HAP-1 (cell line): ENCODE results near the gene CCN6.
"Not testable (repeated sequence)": the region's sequence is repeated elsewhere in the genome, so short reads cannot be mapped to it uniquely, and the experiment has no call there.

Source experiments
- DNase-seq, 2 experiments: peaks; one replicate each; pipeline ENCODE4 v3.0.0-alpha.2; 2016 to 2020; ENCODE audit warnings: low spot score in 2 of 2
- H3K27me3 ChIP-seq: fragments of 250-450 bp; sonication (Bioruptor Pico); 2 replicates; pipeline ENCODE4 v1.5.1; 2020; ENCODE audit warnings: low read depth, mild to moderate bottlenecking, moderate library complexity
- H3K36me3 ChIP-seq: fragments of 250-450 bp; sonication (Bioruptor Pico); replicated peaks from 2 replicates; pipeline ENCODE4 v1.5.1; 2020; ENCODE audit warnings: mild to moderate bottlenecking
- H3K4me1 ChIP-seq: fragments of 250-450 bp; sonication (Bioruptor Pico); 2 replicates; pipeline ENCODE4 v1.5.1; 2020; ENCODE audit warnings: mild to moderate bottlenecking
- H3K4me3 ChIP-seq: fragments of 250-450 bp; sonication (Bioruptor Pico); 2 replicates; pipeline ENCODE4 v1.5.1; 2020; ENCODE audit warnings: mild to moderate bottlenecking, moderate library complexity
- H3K9me3 ChIP-seq: fragments of 250-450 bp; sonication (Bioruptor Pico); 2 replicates; pipeline ENCODE4 v1.5.1; 2020; ENCODE audit warnings: mild to moderate bottlenecking, moderate library complexity
- in situ Hi-C: fragments of 300-500 bp; cut with MboI; formaldehyde crosslinking; loops from 3 replicates; pipeline ENCODE4 v1.14.3; 2020; ENCODE audit warnings: low sequenced_read_pairs, inconsistent platforms, mixed read lengths

CCN6 gene

GRCh38 chr6:112047523-112047922 is 6.4 kb upstream of the CCN6 start:
- not testable (repeated sequence) for H3K4me3 ChIP-seq, DNase-seq, H3K9me3 ChIP-seq, H3K4me1 ChIP-seq, H3K36me3 ChIP-seq, H3K27me3 ChIP-seq
- in situ Hi-C loops, result loop anchor here (25.0 kb wide), 1 partner anchor 1010 kb away; no protein-coding TSS in a partner anchor

- no peak overlapping the region for H3K4me3 ChIP-seq
These were observed 4.7 kb upstream of the CCN6 start for GRCh38 chr6:112049026-112049799.

GRCh38 chr6:112049996-112050395 is 3.9 kb upstream of the CCN6 start:
- H3K4me3 ChIP-seq, result no peak overlapping the region
- DNase-seq, result no peak
- no peaks in the 10 kb centered on the region for H3K4me1 ChIP-seq
- H3K36me3 ChIP-seq, result no peaks in the 10 kb centered on the region
- H3K9me3 ChIP-seq, result no peaks in the 10 kb centered on the region
- no peaks in the 10 kb centered on the region for H3K27me3 ChIP-seq
- in situ Hi-C loops, result loop anchor here (25.0 kb wide), 1 partner anchor 1013 kb away; no protein-coding TSS in a partner anchor

More at GRCh38 chr6:112049026-112049799, 4.7 kb upstream of the CCN6 start:
- DNase-seq, result no peak
- Histone ChIP-seq H3K27me3 (no peaks in the 10 kb centered on the region), H3K4me1 (no peaks in the 10 kb centered on the region), H3K36me3 (no peaks in the 10 kb centered on the region), H3K9me3 (no peaks in the 10 kb centered on the region)
- in situ Hi-C loops, result loop anchor here (25.0 kb wide), 1 partner anchor 1012 kb away; no protein-coding TSS in a partner anchor

GRCh38 chr6:112050429-112050828 is 3.5 kb upstream of the CCN6 start:
- no peaks in the 10 kb centered on the region for H3K4me1 ChIP-seq
- no peak overlapping the region for H3K4me3 ChIP-seq
- in situ Hi-C loops, result no loop called here
- H3K36me3 ChIP-seq, result no peaks in the 10 kb centered on the region
- no peaks in the 10 kb centered on the region for H3K27me3 ChIP-seq
- no peaks in the 10 kb centered on the region for H3K9me3 ChIP-seq
- DNase-seq, result no peak

- H3K4me3 ChIP-seq, H3K27me3 ChIP-seq, H3K36me3 ChIP-seq, H3K9me3 ChIP-seq, H3K4me1 ChIP-seq, in situ Hi-C loops, DNase-seq: not testable (repeated sequence)
These were observed 2.6 kb upstream of the CCN6 start for GRCh38 chr6:112051251-112051740.

- in situ Hi-C loops, result no loop called here
- no peaks in the 10 kb centered on the region for H3K9me3 ChIP-seq
These were observed 769 bp downstream of the CCN6 start for GRCh38 chr6:112054555-112055190.

GRCh38 chr6:112058243-112059032 is 4.5 kb downstream of the CCN6 start:
- DNase-seq, result no peak
- in situ Hi-C loops, result no loop called here
- Histone ChIP-seq H3K9me3 (no peaks in the 10 kb centered on the region), H3K36me3 (no peaks in the 10 kb centered on the region), H3K4me3 (no peak overlapping the region), H3K4me1 (no peaks in the 10 kb centered on the region), H3K27me3 (no peaks in the 10 kb centered on the region)

More at GRCh38 chr6:112054555-112055190, 769 bp downstream of the CCN6 start:
- Histone ChIP-seq H3K4me3 (no peak overlapping the region), H3K36me3 (no peaks in the 10 kb centered on the region), H3K4me1 (no peaks in the 10 kb centered on the region), H3K27me3 (no peaks in the 10 kb centered on the region)
- DNase-seq, result no peak

- Histone ChIP-seq H3K9me3 (no peaks in the 10 kb centered on the region), H3K36me3 (no peaks in the 10 kb centered on the region), H3K4me1 (no peaks in the 10 kb centered on the region), H3K4me3 (no peak overlapping the region), H3K27me3 (no peaks in the 10 kb centered on the region)
- in situ Hi-C loops, result no loop called here
- DNase-seq, result no peak
These were observed 7.7 kb downstream of the CCN6 start for GRCh38 chr6:112061605-112062004.

GRCh38 chr6:112062966-112063365 is 9.1 kb downstream of the CCN6 start:
- H3K4me1 ChIP-seq, result no peaks in the 10 kb centered on the region
- no peaks in the 10 kb centered on the region for H3K36me3 ChIP-seq
- H3K27me3 ChIP-seq, result no peaks in the 10 kb centered on the region
- no peaks in the 10 kb centered on the region for H3K9me3 ChIP-seq
- DNase-seq, result no peak
- in situ Hi-C loops, result no loop called here
- H3K4me3 ChIP-seq, result no peak overlapping the region

- no peak for DNase-seq
- in situ Hi-C loops, result no loop called here
- H3K4me3 ChIP-seq, result no peak overlapping the region
These were observed 11.6 kb downstream of the CCN6 start for GRCh38 chr6:112065426-112065986.

GRCh38 chr6:112066606-112067005 is 12.7 kb downstream of the CCN6 start:
- Histone ChIP-seq H3K9me3 (no peaks in the 10 kb centered on the region), H3K27me3 (no peaks in the 10 kb centered on the region), H3K4me3 (no peak overlapping the region), H3K36me3 (peaks cover 7% of the 10 kb centered on the region; the same call in 1 of the 2 replicates), H3K4me1 (no peaks in the 10 kb centered on the region)
- in situ Hi-C loops, result no loop called here
- DNase-seq, result no peak

More at GRCh38 chr6:112065426-112065986, 11.6 kb downstream of the CCN6 start:
- Histone ChIP-seq H3K4me1 (no peaks in the 10 kb centered on the region), H3K36me3 (0 out of 2 replicates have a peak, but pooled peaks cover under 1% of the 10 kb centered on the region), H3K9me3 (no peaks in the 10 kb centered on the region), H3K27me3 (no peaks in the 10 kb centered on the region)

GRCh38 chr6:112081569-112081968 is 27.7 kb downstream of the CCN6 start:
- in situ Hi-C loops, result no loop called here
- H3K4me1 ChIP-seq, result peaks cover 3% of the 10 kb centered on the region
- DNase-seq, result no peak
- no peak overlapping the region for H3K4me3 ChIP-seq
- H3K36me3 ChIP-seq, result peaks cover 22% of the 10 kb centered on the region
- no peaks in the 10 kb centered on the region for H3K9me3 ChIP-seq
- H3K27me3 ChIP-seq, result no peaks in the 10 kb centered on the region

- Histone ChIP-seq H3K4me1 (peaks cover 8% of the 10 kb centered on the region), H3K36me3 (peaks cover 14% of the 10 kb centered on the region), H3K4me3 (no peak overlapping the region), H3K27me3 (no peaks in the 10 kb centered on the region), H3K9me3 (no peaks in the 10 kb centered on the region)
- DNase-seq, result no peak
- in situ Hi-C loops, result no loop called here
These were observed 31.6 kb downstream of the CCN6 start for GRCh38 chr6:112085286-112086065.
